Measurements from ENCODE around the gene ZNF423. TPM values are rescaled to one million over a fixed set of nuclear protein-coding genes. Genes with fewer than 3 reads are reported as not detected.

Gene ZNF423
- total and polyA plus RNA-seq, 2 of the 13 experiments (the other 11 are each of a cell fraction or from before 2014, with no cell fraction given): 0.07 to 0.31 TPM

GRCh38 chr16:49663081-49664065, 192.5 kb downstream of the ZNF423 start:
- H3K4me2 ChIP-seq (ENCODE audit: low read depth, low read length): no peak overlapping the region
- 26% methylated on average over 27 of the region's 28 CpGs for WGBS (ENCODE audit: low lambda C conversion rate)
- no peak for ATAC-seq

More at GRCh38 chr16:49663081-49664065, 192.5 kb downstream of the ZNF423 start:
- CTCF ChIA-PET (ENCODE audit: low intra/inter-chr PET ratio, low total read pairs): no interaction called here
- intact Hi-C loops (cut with micrococcal nuclease; ENCODE audit: unreplicated experiment) (no loop called here), in situ Hi-C loops (cut with HindIII; ENCODE audit: extremely low pct_ligation_motif_present, low pct_unique_long_range_greater_than_20kb) (no loop called here)
- H3K9ac ChIP-seq (ENCODE audit: insufficient read depth, low read depth, low read length): no peak overlapping the region
- H3K4me1 ChIP-seq (ENCODE audit: insufficient read depth, low read length): no peaks in the 10 kb centered on the region
- no peak overlapping the region for H2AFZ ChIP-seq (ENCODE audit: low read length)
- H3K79me2 ChIP-seq (ENCODE audit: insufficient read depth, low read length): no peaks in the 10 kb centered on the region
- no peaks in the 10 kb centered on the region for H4K20me1 ChIP-seq (ENCODE audit: insufficient read depth, low read length)
- H3K27ac ChIP-seq (ENCODE audit: extremely low read length, insufficient read depth, low read length): no peak overlapping the region
- TF ChIP-seq ZNF468 (CRISPR knock-in tag; IDR thresholded peaks at IDR 0.05): no peak
- no peak for TF ChIP-seq LRRFIP1 (CRISPR knock-in tag; conservative IDR thresholded peaks at IDR 0.05)
- no peak for TF ChIP-seq CSRNP2 (CRISPR knock-in tag; conservative IDR thresholded peaks at IDR 0.05; ENCODE audit: low read depth)
- TF ChIP-seq FOXA3 (CRISPR knock-in tag; IDR thresholded peaks at IDR 0.05): no peak
- no peak for TF ChIP-seq MYC (CRISPR knock-in tag; IDR thresholded peaks at IDR 0.05; ENCODE audit: borderline replicate concordance)
- TF ChIP-seq ZNF879 (CRISPR knock-in tag; IDR thresholded peaks at IDR 0.05): no peak
- no peak for TF ChIP-seq ZNF335 (CRISPR knock-in tag; IDR thresholded peaks at IDR 0.05)
- no peak for TF ChIP-seq STAT6 (CRISPR knock-in tag; IDR thresholded peaks at IDR 0.05; ENCODE audit: borderline replicate concordance)
- TF ChIP-seq ZSCAN21 (CRISPR knock-in tag; IDR thresholded peaks at IDR 0.05; ENCODE audit: borderline replicate concordance): no peak
- no TSS peak for BruUV-seq (replicated peaks)
- no peaks in the 10 kb centered on the region for H3K36me3 ChIP-seq (replicated peaks in 1 of 2; ENCODE audit: control insufficient read depth in 1 of 2, insufficient read depth in 2 of 2, low read length in 2 of 2)
- no peak for DNase-seq (ENCODE audit: low spot score)
- peaks cover 0 to 28% of the 10 kb centered on the region in 2 experiments; a peak in 3 of 5 replicates for H3K27me3 ChIP-seq (ENCODE audit: control insufficient read depth in 1 of 2, insufficient read depth in 2 of 2, low read length in 2 of 2)
- no peak for FAIRE-seq
- H3K4me3 ChIP-seq (replicated peaks in 1 of 3; ENCODE audit: insufficient read depth in 1 of 3, low read depth in 2 of 3, low read length in 3 of 3): no peak overlapping the region
- H3K9me3 ChIP-seq (ENCODE audit: low read length): no peaks in the 10 kb centered on the region
- POLR2A ChIA-PET: no interaction called here

All from HepG2 (cell line).